Activated CD8-positive, alpha-beta T cell treated with anti-CD3 and anti-CD28 coated beads for 36 hours (primary cell): ENCODE data around the gene LRFN2. TPM values are rescaled to one million over a fixed set of nuclear protein-coding genes. Genes with fewer than 3 reads are reported as not detected.

Source experiments
- ATAC-seq: fragments of 200-7000 bp; cut with Tn5 transposase; one replicate; pipeline ENCODE4 v1.10.0; 2021; ENCODE audit warnings: mild to moderate bottlenecking, moderate library complexity
- CTCF ChIA-PET: fragments of 350-600 bp; sonication (Branson Sonifier 250); formaldehyde crosslinking; loops from one replicate; lab custom pipeline; 2021; ENCODE audit warnings: antibody characterized with exemption; lab: Charles Lee
- POLR2A ChIA-PET: fragments of 350-600 bp; sonication (Branson Sonifier 250); formaldehyde crosslinking; loops from one replicate; lab custom pipeline; 2021; ENCODE audit warnings: antibody characterized with exemption; lab: Charles Lee
- DNase-seq: peaks from one replicate; pipeline ENCODE4 v3.0.0-alpha.2; 2020
- H3K27ac Mint-ChIP-seq: one replicate; pipeline ENCODE4 v1.8.0; 2021; ENCODE audit warnings: mild to moderate bottlenecking, mixed read lengths
- H3K27me3 Mint-ChIP-seq: one replicate; pipeline ENCODE4 v1.8.0; 2021; ENCODE audit warnings: mixed read lengths
- H3K36me3 Mint-ChIP-seq: one replicate; pipeline ENCODE4 v1.8.0; 2021; ENCODE audit warnings: low read depth, mixed read lengths
- H3K4me1 Mint-ChIP-seq: one replicate; pipeline ENCODE4 v1.8.0; 2021; ENCODE audit warnings: low read depth, mixed read lengths
- H3K4me3 Mint-ChIP-seq: one replicate; pipeline ENCODE4 v1.8.0; 2021; ENCODE audit warnings: mild to moderate bottlenecking, moderate library complexity, mixed read lengths
- H3K9me3 Mint-ChIP-seq: one replicate; pipeline ENCODE4 v1.8.0; 2021; ENCODE audit warnings: mixed read lengths
- intact Hi-C: fragments of 100-400 bp; cut with micrococcal nuclease; formaldehyde crosslinking; loops from one replicate; pipeline ENCODE4 v1.10.0; 2022
- total RNA-seq, 2 experiments: library from RNA; stranded (reverse); gene quantifications; one replicate each; pipeline ENCODE4 v1.2.3, GENCODE V29; 2021
- TF ChIP-seq, protein P1 (sequence below): fragments of 200-600 bp; IDR thresholded peaks from one replicate; pipeline ENCODE4 v1.8.0; 2022; ENCODE audit warnings: antibody characterized with exemption, mild to moderate bottlenecking

Gene LRFN2
- total RNA-seq, 2 experiments from 2014 or later = not detected

DNA sequence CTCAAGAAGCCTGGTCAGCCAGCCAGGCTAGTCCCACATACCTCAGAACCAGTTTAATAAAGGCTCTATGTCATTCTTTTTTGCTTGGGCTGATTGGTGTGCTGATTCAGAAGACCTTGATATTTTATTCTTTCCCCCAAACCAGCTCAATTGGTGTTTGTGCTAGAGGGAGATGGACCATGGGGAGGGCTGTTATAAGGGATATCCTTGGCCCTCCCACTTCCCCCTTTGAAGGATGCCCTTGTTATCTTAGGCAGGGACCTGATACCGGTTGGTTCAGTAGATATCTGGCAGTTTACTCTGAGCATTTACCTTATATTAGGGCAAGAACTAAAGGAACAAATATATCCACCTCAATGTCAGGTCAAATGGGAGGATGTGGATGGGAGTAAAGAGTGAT is 207.4 kb downstream of the LRFN2 start:
- intact Hi-C loops = no loop called here
- H3K27me3 Mint-ChIP-seq = no peaks in the 10 kb centered on the region
- ChIA-PET POLR2A (no interaction called here), CTCF (no interaction called here)
- H3K36me3 Mint-ChIP-seq = no peaks in the 10 kb centered on the region
- no peak for DNase-seq
- no peak overlapping the region for H3K27ac Mint-ChIP-seq
- ATAC-seq = no peak
- TF ChIP-seq, protein P1, sequence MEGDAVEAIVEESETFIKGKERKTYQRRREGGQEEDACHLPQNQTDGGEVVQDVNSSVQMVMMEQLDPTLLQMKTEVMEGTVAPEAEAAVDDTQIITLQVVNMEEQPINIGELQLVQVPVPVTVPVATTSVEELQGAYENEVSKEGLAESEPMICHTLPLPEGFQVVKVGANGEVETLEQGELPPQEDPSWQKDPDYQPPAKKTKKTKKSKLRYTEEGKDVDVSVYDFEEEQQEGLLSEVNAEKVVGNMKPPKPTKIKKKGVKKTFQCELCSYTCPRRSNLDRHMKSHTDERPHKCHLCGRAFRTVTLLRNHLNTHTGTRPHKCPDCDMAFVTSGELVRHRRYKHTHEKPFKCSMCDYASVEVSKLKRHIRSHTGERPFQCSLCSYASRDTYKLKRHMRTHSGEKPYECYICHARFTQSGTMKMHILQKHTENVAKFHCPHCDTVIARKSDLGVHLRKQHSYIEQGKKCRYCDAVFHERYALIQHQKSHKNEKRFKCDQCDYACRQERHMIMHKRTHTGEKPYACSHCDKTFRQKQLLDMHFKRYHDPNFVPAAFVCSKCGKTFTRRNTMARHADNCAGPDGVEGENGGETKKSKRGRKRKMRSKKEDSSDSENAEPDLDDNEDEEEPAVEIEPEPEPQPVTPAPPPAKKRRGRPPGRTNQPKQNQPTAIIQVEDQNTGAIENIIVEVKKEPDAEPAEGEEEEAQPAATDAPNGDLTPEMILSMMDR = no peak
- H3K4me1 Mint-ChIP-seq = no peaks in the 10 kb centered on the region
- no peaks in the 10 kb centered on the region for H3K9me3 Mint-ChIP-seq
- no peak overlapping the region for H3K4me3 Mint-ChIP-seq

DNA sequence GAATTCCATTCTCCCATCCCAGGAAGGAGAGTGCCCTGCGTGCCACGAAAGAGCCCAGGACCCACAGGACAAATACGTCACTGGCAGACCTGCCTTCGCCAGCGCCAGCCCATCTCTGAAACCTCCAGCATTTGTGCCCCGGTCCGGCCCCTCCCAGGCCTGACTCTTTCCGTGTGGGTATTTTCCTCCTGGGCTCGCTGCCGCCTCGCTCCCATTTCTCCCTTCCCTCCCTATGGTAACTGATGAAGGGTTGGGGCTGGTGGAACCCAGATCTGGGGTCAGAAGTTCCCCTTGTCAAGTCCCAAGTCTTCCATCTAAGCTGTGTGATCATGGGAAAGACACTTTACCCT is 208.5 kb downstream of the LRFN2 start:
- POLR2A ChIA-PET = no interaction called here
- H3K4me1 Mint-ChIP-seq = no peaks in the 10 kb centered on the region
- H3K36me3 Mint-ChIP-seq = no peaks in the 10 kb centered on the region
- H3K4me3 Mint-ChIP-seq = no peak overlapping the region
- no peaks in the 10 kb centered on the region for H3K27me3 Mint-ChIP-seq
- DNase-seq (no peak), ATAC-seq (no peak)
- TF ChIP-seq, protein P1 = no peak
- H3K9me3 Mint-ChIP-seq = no peaks in the 10 kb centered on the region
- no peak overlapping the region for H3K27ac Mint-ChIP-seq
- intact Hi-C loops = no loop called here
- CTCF ChIA-PET = no interaction called here

DNA sequence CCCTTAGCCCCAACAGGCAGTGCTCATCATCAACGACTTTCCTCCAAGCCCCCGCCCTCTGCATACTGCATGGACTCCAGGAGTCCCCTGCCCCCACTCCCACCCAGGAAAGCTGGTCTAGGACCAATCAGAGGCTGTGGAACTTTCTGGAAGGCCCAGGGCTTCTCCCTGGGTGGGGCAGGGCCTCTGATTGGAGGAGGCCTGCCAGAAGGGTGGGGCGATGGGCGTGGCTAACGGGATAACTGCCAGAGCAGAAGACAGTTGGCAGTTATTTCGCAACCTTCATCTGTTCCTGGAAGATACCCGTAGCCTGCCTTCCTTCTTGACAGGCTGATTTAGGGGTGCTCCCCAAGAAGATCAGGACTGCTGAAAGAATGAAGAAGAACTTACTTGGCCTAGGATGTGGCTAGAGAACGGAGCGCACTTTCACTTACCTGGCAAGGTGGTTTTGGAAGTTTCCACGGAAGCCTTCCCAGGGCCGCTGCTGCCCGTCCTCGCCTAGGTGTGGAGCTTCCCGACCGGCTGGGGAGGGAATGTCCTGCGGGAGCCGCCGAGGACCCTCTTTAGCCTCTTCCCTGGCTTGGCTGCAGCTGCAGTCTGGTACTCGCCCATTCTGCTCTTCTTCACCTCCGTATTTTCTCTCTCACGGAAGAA is 209.0 kb downstream of the LRFN2 start:
- Mint-ChIP-seq H3K27ac (no peak overlapping the region), H3K4me1 (no peaks in the 10 kb centered on the region), H3K9me3 (no peaks in the 10 kb centered on the region), H3K27me3 (no peaks in the 10 kb centered on the region), H3K4me3 (no peak overlapping the region), H3K36me3 (no peaks in the 10 kb centered on the region)
- intact Hi-C loops = no loop called here
- ATAC-seq (no peak), DNase-seq (no peak)
- TF ChIP-seq, protein P1 = no peak
- POLR2A ChIA-PET = no interaction called here
- CTCF ChIA-PET = no interaction called here

DNA sequence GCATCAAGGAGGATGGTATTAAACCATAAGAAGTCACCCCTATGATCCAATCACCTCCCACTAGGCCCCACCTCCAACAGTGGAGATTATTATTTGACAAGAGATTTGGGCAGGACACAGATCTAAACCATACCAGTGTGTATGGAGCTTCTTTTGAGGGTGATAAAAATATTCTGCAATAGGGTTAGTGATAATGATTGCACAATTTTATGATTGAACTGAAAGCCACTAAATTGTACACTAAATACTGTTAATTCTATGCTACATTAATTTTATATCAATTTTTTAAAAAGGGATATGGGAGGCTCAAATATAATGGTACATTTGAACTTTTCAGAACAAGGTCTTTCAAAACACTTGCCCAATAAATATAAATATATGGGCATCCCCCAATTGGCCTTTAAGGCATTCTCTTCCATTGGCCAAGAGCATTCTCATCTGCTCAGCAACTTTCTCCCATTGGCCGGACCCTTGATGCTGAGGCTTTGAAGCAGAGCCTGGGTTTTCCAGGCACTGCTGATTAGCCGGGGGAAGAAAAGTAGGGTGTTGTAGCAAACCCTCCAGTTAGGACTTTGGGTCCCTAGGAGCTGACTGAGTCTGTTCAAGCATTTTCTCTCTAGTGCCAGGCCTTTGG is 209.9 kb downstream of the LRFN2 start:
- TF ChIP-seq, protein P1 = no peak
- ATAC-seq = no peak
- intact Hi-C loops = no loop called here
- no peak overlapping the region for H3K4me3 Mint-ChIP-seq
- H3K4me1 Mint-ChIP-seq = no peaks in the 10 kb centered on the region
- no peaks in the 10 kb centered on the region for H3K36me3 Mint-ChIP-seq
- no peaks in the 10 kb centered on the region for H3K9me3 Mint-ChIP-seq
- no peak for DNase-seq
- H3K27me3 Mint-ChIP-seq = no peaks in the 10 kb centered on the region
- ChIA-PET POLR2A (no interaction called here), CTCF (no interaction called here)
- H3K27ac Mint-ChIP-seq = no peak overlapping the region

DNA sequence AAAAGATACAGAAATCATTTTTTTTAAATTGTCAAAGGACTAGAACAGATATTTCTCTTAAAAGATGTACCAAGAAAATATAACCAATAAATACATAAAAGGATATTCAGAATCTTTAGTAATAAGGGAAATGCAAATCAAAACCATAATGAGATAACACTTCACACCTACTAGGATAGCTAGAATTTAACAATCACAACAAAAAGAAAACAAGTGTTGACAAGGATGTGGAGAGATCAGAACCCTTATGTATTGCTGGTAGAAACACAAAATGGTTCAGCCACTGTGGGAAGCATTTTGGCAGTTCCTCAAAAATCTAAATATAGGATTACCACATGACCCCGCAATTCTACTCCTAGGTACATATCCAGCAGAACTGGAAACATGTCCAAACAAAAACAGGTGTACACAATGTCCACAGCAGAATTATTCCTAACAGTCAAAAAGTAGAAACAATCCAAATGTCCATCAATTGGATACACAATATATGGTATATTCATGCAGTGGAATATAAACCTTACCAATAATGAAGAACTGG is 211.0 kb downstream of the LRFN2 start:
- intact Hi-C loops = no loop called here
- TF ChIP-seq, protein P1 = no peak
- Mint-ChIP-seq H3K9me3 (peaks cover 3% of the 10 kb centered on the region), H3K4me3 (no peak overlapping the region), H3K27me3 (no peaks in the 10 kb centered on the region), H3K36me3 (no peaks in the 10 kb centered on the region), H3K4me1 (peaks cover 9% of the 10 kb centered on the region), H3K27ac (no peak overlapping the region)
- CTCF ChIA-PET = no interaction called here
- POLR2A ChIA-PET = no interaction called here
- DNase-seq (no peak), ATAC-seq (no peak)
